ENCODE data around the gene COL9A3. TPM values are rescaled to one million over a fixed set of nuclear protein-coding genes. Genes with fewer than 3 reads are reported as not detected.
"Not testable (repeated sequence)": the region's sequence is repeated elsewhere in the genome, so short reads cannot be mapped to it uniquely, and the experiment has no call there.

COL9A3 gene
- total RNA-seq, 2 donors from 2014 or later, result 0.54 to 3.1 TPM

DNA sequence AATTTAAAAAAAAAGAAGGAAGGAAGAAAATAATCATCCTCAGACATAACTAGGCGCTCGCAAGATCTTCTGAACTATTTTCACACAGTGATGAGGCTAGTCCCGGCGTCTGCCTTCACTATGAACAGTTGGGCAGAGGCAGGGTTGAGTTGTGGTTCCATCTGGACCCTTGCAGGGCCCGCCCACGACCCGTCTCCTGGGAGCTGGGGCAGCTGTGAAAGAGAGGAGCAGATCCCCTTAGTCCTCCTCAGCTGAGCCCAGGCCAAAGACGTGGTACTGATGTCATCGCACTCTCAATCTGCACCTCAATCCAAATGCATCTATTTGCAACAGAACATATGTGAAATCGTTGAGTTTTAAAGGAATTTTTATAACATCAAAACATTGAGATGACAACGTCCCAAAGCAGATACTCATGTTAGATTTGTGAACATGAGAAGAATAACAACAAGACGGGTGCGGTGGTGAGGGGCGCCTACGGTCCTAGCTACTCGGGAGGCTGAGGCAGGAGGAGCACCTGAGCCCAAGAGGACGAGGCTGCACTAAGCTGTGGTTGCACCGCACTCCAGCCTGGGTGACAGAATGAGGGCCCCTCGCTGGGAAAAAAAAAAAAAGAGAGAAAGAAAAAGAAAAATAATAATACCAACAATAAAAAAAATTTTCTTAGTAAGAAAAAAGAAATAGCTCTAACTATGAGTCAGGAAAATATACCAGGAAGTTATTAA lies 29.5 kb downstream of the COL9A3 start:
- H3K4me3 ChIP-seq, result no peak overlapping the region
- no peak for ATAC-seq (ENCODE audit: insufficient number of reproducible peaks, low FRiP score, low read depth)
- H3K27ac ChIP-seq, result no peak overlapping the region
- no peaks in the 10 kb centered on the region for H3K36me3 ChIP-seq
- TF ChIP-seq, protein P1, sequence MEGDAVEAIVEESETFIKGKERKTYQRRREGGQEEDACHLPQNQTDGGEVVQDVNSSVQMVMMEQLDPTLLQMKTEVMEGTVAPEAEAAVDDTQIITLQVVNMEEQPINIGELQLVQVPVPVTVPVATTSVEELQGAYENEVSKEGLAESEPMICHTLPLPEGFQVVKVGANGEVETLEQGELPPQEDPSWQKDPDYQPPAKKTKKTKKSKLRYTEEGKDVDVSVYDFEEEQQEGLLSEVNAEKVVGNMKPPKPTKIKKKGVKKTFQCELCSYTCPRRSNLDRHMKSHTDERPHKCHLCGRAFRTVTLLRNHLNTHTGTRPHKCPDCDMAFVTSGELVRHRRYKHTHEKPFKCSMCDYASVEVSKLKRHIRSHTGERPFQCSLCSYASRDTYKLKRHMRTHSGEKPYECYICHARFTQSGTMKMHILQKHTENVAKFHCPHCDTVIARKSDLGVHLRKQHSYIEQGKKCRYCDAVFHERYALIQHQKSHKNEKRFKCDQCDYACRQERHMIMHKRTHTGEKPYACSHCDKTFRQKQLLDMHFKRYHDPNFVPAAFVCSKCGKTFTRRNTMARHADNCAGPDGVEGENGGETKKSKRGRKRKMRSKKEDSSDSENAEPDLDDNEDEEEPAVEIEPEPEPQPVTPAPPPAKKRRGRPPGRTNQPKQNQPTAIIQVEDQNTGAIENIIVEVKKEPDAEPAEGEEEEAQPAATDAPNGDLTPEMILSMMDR (IDR thresholded peaks at IDR 0.05), result no peak
- H3K4me1 ChIP-seq (ENCODE audit: control insufficient read depth in 1 of 2, low read depth in 2 of 2), result no peaks in the 10 kb centered on the region
- no peaks in the 10 kb centered on the region for H3K27me3 ChIP-seq (replicated peaks; ENCODE audit: insufficient read depth)
- no peaks in the 10 kb centered on the region for H3K9me3 ChIP-seq
- no peak for DNase-seq (ENCODE audit: low spot score)

DNA sequence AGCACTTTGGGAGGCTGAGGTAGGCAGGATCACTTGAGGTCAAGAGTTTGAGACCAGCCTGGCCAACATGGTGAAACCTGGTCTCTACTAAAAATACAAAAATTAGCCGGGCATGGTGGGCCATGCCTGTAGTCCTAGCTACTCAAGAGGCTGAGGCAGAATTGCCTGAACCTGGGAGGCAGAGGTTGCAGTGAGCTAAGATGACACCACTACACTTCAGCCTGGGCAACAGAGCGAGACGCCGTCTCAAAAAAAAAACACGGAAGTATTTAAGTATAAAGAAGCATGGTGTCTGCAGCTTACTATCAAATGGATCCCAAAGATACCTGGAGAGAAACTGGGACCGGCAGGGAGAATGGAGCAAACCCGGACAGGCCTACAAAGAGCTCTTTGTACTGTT lies 32.1 kb downstream of the COL9A3 start:
- not testable (repeated sequence) for ATAC-seq (ENCODE audit: insufficient number of reproducible peaks, low FRiP score, low read depth); H3K27ac ChIP-seq; H3K4me3 ChIP-seq; DNase-seq (ENCODE audit: low spot score); H3K4me1 ChIP-seq (ENCODE audit: control insufficient read depth in 1 of 2, low read depth in 2 of 2); H3K27me3 ChIP-seq (replicated peaks; ENCODE audit: insufficient read depth); H3K9me3 ChIP-seq; H3K36me3 ChIP-seq

DNA sequence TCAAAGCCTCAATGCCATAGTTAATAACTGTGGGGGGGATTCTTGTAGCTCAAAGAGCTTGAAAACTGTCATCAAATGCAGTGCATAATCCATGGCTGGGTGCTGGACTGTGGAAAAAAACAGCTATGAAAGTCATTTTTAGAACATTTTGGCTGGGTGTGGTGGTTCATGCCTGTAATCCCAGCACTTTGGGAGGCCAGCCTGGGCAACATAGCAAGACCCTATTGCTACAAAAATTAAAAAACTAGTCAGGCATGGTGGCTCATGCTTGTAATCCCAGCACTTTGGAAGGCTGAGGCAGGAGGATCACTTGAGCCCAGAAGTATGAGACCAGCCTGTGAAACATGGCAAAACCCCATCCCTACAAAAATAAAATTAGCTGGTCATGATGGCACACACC lies 32.6 kb downstream of the COL9A3 start:
- TF ChIP-seq, protein P1 (IDR thresholded peaks at IDR 0.05), result no peak
- DNase-seq (ENCODE audit: low spot score), result no peak
- no peak overlapping the region for H3K4me3 ChIP-seq
- no peaks in the 10 kb centered on the region for H3K36me3 ChIP-seq
- ATAC-seq (ENCODE audit: insufficient number of reproducible peaks, low FRiP score, low read depth), result no peak
- H3K27me3 ChIP-seq (replicated peaks; ENCODE audit: insufficient read depth), result no peaks in the 10 kb centered on the region
- no peaks in the 10 kb centered on the region for H3K9me3 ChIP-seq
- no peaks in the 10 kb centered on the region for H3K4me1 ChIP-seq (ENCODE audit: control insufficient read depth in 1 of 2, low read depth in 2 of 2)
- H3K27ac ChIP-seq, result no peak overlapping the region

DNA sequence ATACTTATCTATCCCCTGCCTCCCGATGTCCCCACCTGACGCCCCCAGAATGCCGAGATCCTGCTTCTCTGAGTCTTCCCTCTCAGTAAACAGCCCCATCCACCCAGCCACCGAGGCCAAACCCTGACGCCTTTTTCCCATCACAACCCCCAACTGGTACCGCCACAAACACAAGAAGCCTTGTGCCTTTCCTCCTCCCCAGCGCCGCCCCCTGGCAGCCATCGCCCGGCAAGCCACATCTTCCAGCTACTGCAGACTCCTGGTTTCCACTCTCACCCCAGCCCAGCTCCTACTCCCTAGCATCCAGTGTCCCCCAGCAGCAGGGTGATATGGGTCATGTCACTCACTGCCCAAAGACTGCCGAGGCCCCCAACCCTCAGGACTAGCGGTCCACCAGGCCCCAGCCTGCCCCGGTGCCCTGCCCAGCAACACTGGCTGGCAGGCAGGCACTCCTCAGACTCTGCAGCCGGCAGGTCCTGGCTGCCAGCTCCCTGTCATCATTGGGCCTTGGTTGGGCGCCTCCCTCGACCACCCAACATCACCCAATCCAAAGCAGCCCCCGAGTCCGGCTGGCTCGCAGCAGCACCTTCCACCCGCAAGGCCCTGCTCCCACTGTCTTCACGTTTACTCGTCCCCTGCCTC lies 33.6 kb downstream of the COL9A3 start:
- Histone ChIP-seq H3K27me3 (replicated peaks; ENCODE audit: insufficient read depth) (no peaks in the 10 kb centered on the region), H3K36me3 (no peaks in the 10 kb centered on the region), H3K4me3 (no peak overlapping the region), H3K27ac (no peak overlapping the region), H3K4me1 (ENCODE audit: control insufficient read depth in 1 of 2, low read depth in 2 of 2) (no peaks in the 10 kb centered on the region), H3K9me3 (no peaks in the 10 kb centered on the region)
- ATAC-seq (ENCODE audit: insufficient number of reproducible peaks, low FRiP score, low read depth) (no peak), DNase-seq (ENCODE audit: low spot score) (no peak)
- TF ChIP-seq, protein P1 (IDR thresholded peaks at IDR 0.05), result no peak

DNA sequence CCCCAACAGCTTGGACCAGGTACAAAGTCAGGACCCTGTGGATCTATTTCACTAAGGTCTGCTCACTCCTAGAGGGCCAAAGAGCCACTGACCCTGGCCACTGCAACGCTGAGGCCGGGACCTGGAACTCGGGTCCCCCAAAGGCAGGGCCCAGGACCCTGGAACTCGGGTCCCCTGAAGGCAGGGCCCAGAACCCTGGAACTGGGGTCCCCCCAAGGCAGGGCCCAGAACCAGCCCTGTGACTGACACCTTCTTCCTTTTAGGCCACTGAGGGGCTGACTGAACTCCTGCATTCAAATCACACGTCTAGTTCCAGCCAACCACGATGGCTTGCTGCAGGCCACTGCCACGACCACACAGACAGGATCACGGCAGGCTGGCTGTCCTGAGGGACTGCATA lies 35.3 kb downstream of the COL9A3 start:
- Histone ChIP-seq H3K9me3 (no peaks in the 10 kb centered on the region), H3K4me1 (ENCODE audit: control insufficient read depth in 1 of 2, low read depth in 2 of 2) (no peaks in the 10 kb centered on the region), H3K27me3 (replicated peaks; ENCODE audit: insufficient read depth) (no peaks in the 10 kb centered on the region), H3K27ac (no peak overlapping the region), H3K36me3 (no peaks in the 10 kb centered on the region), H3K4me3 (no peak overlapping the region)
- no peak for ATAC-seq (ENCODE audit: insufficient number of reproducible peaks, low FRiP score, low read depth)
- TF ChIP-seq, protein P1 (IDR thresholded peaks at IDR 0.05), result no peak
- DNase-seq (ENCODE audit: low spot score), result no peak
